HepG2 (cell line): ENCODE measurements around the gene SLC16A5. TPM values are rescaled to one million over a fixed set of nuclear protein-coding genes. Genes with fewer than 3 reads are reported as not detected.

Experiments
- BHLHE40 ChIP-seq: IDR thresholded peaks from 2 replicates; pipeline ENCODE4 v1.6.1; 2011; ENCODE audit warnings: low read length, improper control_type of control experiment
- CTCF ChIP-seq: sonication (generic); formaldehyde crosslinking; IDR thresholded peaks from 2 replicates; pipeline ENCODE4 v1.5.0; 2020; ENCODE audit warnings: mild to moderate bottlenecking, missing genetic modification reagents, moderate library complexity
- HIVEP1 ChIP-seq: sonication (generic); formaldehyde crosslinking; IDR thresholded peaks from 2 replicates; pipeline ENCODE4 v1.4.0; 2020; ENCODE audit warnings: mild to moderate bottlenecking, missing genetic modification reagents
- HMGXB4 ChIP-seq, 2 experiments: sonication (generic) in 1 of 2; formaldehyde crosslinking in 1 of 2; IDR thresholded peaks; 2 replicates each; pipeline versions ENCODE4 v1.4.0 to v1.6.1; 2018 to 2020; ENCODE audit warnings: missing genetic modification reagents in 2 of 2, borderline replicate concordance in 1 of 2, low read depth in 1 of 2, mild to moderate bottlenecking in 1 of 2, missing biosample characterization in 1 of 2
- KAT8 ChIP-seq: IDR thresholded peaks from 2 replicates; pipeline ENCODE4 v1.6.1; 2016; ENCODE audit warnings: missing genetic modification reagents, missing compliant biosample characterization
- MZF1 ChIP-seq: sonication (generic); formaldehyde crosslinking; IDR thresholded peaks from 2 replicates; pipeline ENCODE4 v1.8.1; 2023; ENCODE audit warnings: mild to moderate bottlenecking, missing genetic modification reagents, borderline replicate concordance
- POGK ChIP-seq: sonication (generic); formaldehyde crosslinking; conservative IDR thresholded peaks from 2 replicates; pipeline ENCODE4 v1.8.0; 2022; ENCODE audit warnings: mild to moderate bottlenecking, moderate library complexity, missing genetic modification reagents
- SAP130 ChIP-seq: IDR thresholded peaks from 2 replicates; pipeline ENCODE4 v1.6.1; 2016; ENCODE audit warnings: low read depth
- SKIL ChIP-seq: sonication (generic); formaldehyde crosslinking; IDR thresholded peaks from 2 replicates; pipeline ENCODE4 v1.8.0; 2022; ENCODE audit warnings: missing genetic modification reagents, mild to moderate bottlenecking, moderate library complexity, borderline replicate concordance
- SMAD3 ChIP-seq: sonication (generic); formaldehyde crosslinking; IDR thresholded peaks from 2 replicates; pipeline ENCODE4 v1.4.0; 2020; ENCODE audit warnings: missing genetic modification reagents
- ZNF335 ChIP-seq: sonication (generic); formaldehyde crosslinking; IDR thresholded peaks from 2 replicates; pipeline ENCODE4 v1.4.0; 2020; ENCODE audit warnings: missing genetic modification reagents
- polyA plus RNA-seq, 8 experiments: library from polyadenylated mRNA; depleted of rRNA in 3 of 8; stranded (reverse) in 7 of 8; unstranded in 1 of 8; fragments of >200 nt; fragmentation: Illumina TruSeq in 4 of 8; extraction: Trizol in 4 of 8; gene quantifications; 2 replicates each; pipeline versions ENCODE4 v1.2.1 to v1.2.3, GENCODE V29; 2011 to 2016; ENCODE audit warnings: low read depth in 4 of 8, missing spikeins in 1 of 8, mixed read lengths in 1 of 8; ENCODE audit not compliant: insufficient read depth in 1 of 8
- total RNA-seq, 5 experiments: library from RNA; depleted of rRNA; stranded (reverse); fragments of >200 nt; fragmentation: Illumina TruSeq; extraction: Trizol; gene quantifications; 2 replicates each; pipeline ENCODE4 v1.2.3, GENCODE V29; 2016; ENCODE audit warnings: low read depth in 1 of 5

SLC16A5 gene
- total and polyA plus RNA-seq, 2 of the 13 experiments (the other 11 are each of a cell fraction or from before 2014, with no cell fraction given): 0.69 to 5.6 TPM

- TF ChIP-seq CTCF: 0 out of 2 replicates have a peak, but pooled peaks have one; percentile 3
- TF ChIP-seq SAP130: peak; percentile 75
- TF ChIP-seq MZF1 (CRISPR knock-in tag): no peak
- TF ChIP-seq BHLHE40: no peak
- TF ChIP-seq HMGXB4 (CRISPR knock-in tag; IDR thresholded peaks at IDR 0.05; ENCODE audit: borderline replicate concordance in 1 of 2, low read depth in 1 of 2): peak in 1 of 2 experiments; percentile 38; a peak in 2 of 4 replicates
- TF ChIP-seq KAT8 (CRISPR knock-in tag): peak; percentile 42; the same call in 1 of the 2 replicates
- no peak; the same call in 1 of the 2 replicates for TF ChIP-seq SKIL (CRISPR knock-in tag)
- peak; percentile 51; the same call in 1 of the 2 replicates for TF ChIP-seq ZNF335
- TF ChIP-seq POGK (CRISPR knock-in tag): 0 out of 2 replicates have a peak, but pooled peaks have one; percentile 45
- TF ChIP-seq SMAD3: peak; percentile 20; the same call in 1 of the 2 replicates
- TF ChIP-seq HIVEP1 (CRISPR knock-in tag): peak; percentile 44; the same call in 1 of the 2 replicates
Measured at GRCh38 chr17:75152922-75153779, 65.4 kb downstream of the SLC16A5 start (continued).
